PC-3 (cell line): ENCODE data around the gene GALNT14.

ENCODE experiments used
- CTCF ChIP-seq: fragments of 300-600 bp; sonication (generic); conservative IDR thresholded peaks from 2 replicates; pipeline ENCODE4 v1.5.1; 2017; ENCODE audit warnings: antibody characterized with exemption, low read depth, mild to moderate bottlenecking, low read length
- EZH2phosphoT487 ChIP-seq: fragments of 300-600 bp; sonication (generic); IDR thresholded peaks from 2 replicates; pipeline ENCODE4 v1.6.1; 2018; ENCODE audit warnings: mild to moderate bottlenecking, antibody characterized with exemption, low read length, borderline replicate concordance

- no peak for TF ChIP-seq CTCF
- no peak for TF ChIP-seq EZH2phosphoT487
These were observed 173.2 kb downstream of the GALNT14 start for GRCh38 chr2:30965022-30965531.
